Adrenal gland (tissue), 5 donors: ENCODE results near the gene DBI.

ENCODE experiments used
- CTCF ChIP-seq, 6 experiments: fragments of 450-650 bp in 4 of 6; fragments of 200-600 bp in 2 of 6; sonication (generic) in 1 of 6; IDR thresholded peaks; 1 replicate in 5 of 6; 2 replicates in 1 of 6; pipeline versions ENCODE4 v1.5.1 to v1.8.0; 2016 to 2021; ENCODE audit warnings: antibody characterized with exemption in 6 of 6, mild to moderate bottlenecking in 2 of 6, moderate library complexity in 1 of 6
- POLR2A ChIP-seq, 2 donors: fragments of 450-650 bp; IDR thresholded peaks; one replicate each; pipeline ENCODE4 v1.6.1; 2017; ENCODE audit warnings: antibody characterized with exemption in 2 of 2, mild to moderate bottlenecking in 2 of 2, moderate library complexity in 1 of 2
- donor health status: DM: no; HTN: no; CAD: no.

GRCh38 chr2:119364798-119365197 is 2.0 kb upstream of the DBI start:
- TF ChIP-seq CTCF (IDR thresholded peaks at IDR 0.05) = no peak
- TF ChIP-seq POLR2A (IDR thresholded peaks at IDR 0.05) = no peak
